TTC549 (cell line): ENCODE data around the gene CCDC34.

Source experiments
- FAIRE-seq: peaks from 2 replicates; lab custom pipeline; 2012; peaks lifted over from hg19 to GRCh38; lab: Jason Lieb, UNC

CCDC34 gene

GRCh38 chr11:27290261-27291050, 72.6 kb downstream of the CCDC34 start:
- no peak for FAIRE-seq
